ENCODE results near the gene GAB2. TPM values are rescaled to one million over a fixed set of nuclear protein-coding genes. Genes with fewer than 3 reads are reported as not detected.

GAB2 gene
- total and polyA plus RNA-seq, 4 donors, result 16.2 to 31.5 (median 27.5) TPM

DNA sequence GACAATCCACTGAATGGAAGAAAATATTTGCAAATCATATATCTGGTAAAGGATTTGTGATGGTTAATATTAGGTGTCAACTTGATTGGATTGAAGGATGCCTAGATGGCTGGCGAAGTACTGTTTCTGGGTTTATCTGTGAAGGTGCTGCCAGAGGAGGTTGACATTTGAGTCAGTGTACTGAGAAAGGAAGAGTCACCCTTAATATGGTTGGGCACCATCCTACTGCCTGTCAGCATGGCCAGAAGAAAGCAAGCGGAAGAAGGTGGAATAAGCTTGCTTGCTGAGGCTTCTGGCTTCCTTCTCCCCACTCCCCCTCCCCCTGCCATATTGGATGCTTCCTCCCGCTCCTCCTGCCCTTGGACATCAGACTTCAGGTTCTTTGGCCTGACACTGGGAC is 101.9 kb downstream of the GAB2 start:
- H3K4me3 ChIP-seq (ENCODE audit: low read depth, low read length), result no peak overlapping the region
- H3K36me3 ChIP-seq (ENCODE audit: control insufficient read depth, insufficient read depth, low read length), result no peaks in the 10 kb centered on the region
- 94% methylated on average over 2 of the region's 3 CpGs for WGBS (ENCODE audit: insufficient coverage)
- DNase-seq (ENCODE audit: low read depth in 4 of 6, low spot score in 6 of 6), result no peak
- peak overlapping the region; percentile 13 for H3K27ac ChIP-seq (ENCODE audit: low read depth, low read length)
- H3K4me1 ChIP-seq (ENCODE audit: control insufficient read depth, insufficient read depth, low read length), result peaks cover 24% of the 10 kb centered on the region
- peaks cover 2% of the 10 kb centered on the region for H3K9me3 ChIP-seq (ENCODE audit: control insufficient read depth, insufficient read depth, low read length)
- no peaks in the 10 kb centered on the region for H3K27me3 ChIP-seq (ENCODE audit: control insufficient read depth, insufficient read depth, low read length)

DNA sequence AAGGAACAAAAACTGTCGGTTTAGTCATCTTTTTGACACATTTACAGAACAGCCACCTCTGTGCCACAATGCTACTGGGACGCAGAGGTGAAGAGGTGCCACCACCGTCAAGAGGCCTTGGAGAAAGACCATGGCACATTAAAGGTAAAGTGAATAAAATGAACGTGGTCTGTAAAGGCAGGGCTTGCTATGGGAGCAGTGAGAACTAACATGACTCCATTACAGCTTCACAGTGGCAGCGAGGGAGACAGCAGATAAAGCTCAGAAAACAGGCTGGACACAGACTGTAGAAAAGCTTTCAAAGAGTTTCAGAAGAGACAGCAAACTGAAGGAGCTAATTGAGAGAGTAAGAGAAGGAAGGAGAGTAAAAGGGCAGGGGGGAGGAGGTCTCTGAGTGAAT is 102.9 kb downstream of the GAB2 start:
- peaks cover 23% of the 10 kb centered on the region for H3K4me1 ChIP-seq (ENCODE audit: control insufficient read depth, insufficient read depth, low read length)
- peak overlapping the region; percentile 60 for H3K27ac ChIP-seq (ENCODE audit: low read depth, low read length)
- H3K36me3 ChIP-seq (ENCODE audit: control insufficient read depth, insufficient read depth, low read length), result no peaks in the 10 kb centered on the region
- H3K9me3 ChIP-seq (ENCODE audit: control insufficient read depth, insufficient read depth, low read length), result peaks cover 2% of the 10 kb centered on the region
- DNase-seq (ENCODE audit: low read depth in 4 of 6, low spot score in 6 of 6), result peak in 2 of 6 donors; percentile 25 to 38
- 40% methylated on average over 2 of the region's 5 CpGs for WGBS (ENCODE audit: insufficient coverage)
- H3K4me3 ChIP-seq (ENCODE audit: low read depth, low read length), result no peak overlapping the region
- H3K27me3 ChIP-seq (ENCODE audit: control insufficient read depth, insufficient read depth, low read length), result no peaks in the 10 kb centered on the region

DNA sequence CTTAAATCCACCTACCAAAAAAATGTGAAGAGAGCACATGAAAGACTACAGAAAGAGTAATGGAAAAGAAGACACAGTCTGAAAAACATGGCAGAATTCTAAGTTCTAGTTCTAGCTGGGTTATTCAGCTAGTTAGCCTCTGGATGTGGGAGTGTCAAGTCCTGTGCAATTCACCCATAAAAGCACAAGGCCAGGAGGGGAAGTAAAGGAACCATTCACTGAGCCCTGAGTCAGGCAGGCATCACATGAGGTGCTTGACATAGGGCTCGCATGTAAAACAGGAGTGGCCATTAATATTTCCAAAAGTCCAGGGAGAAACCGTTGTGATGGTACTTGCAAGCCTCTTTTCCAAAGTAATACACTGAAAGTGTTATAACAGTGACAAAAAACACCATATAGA is 103.7 kb downstream of the GAB2 start:
- WGBS (ENCODE audit: insufficient coverage), result 46% methylated on average over 2 of the region's 2 CpGs
- no peak overlapping the region for H3K4me3 ChIP-seq (ENCODE audit: low read depth, low read length)
- no peak for DNase-seq (ENCODE audit: low read depth in 4 of 6, low spot score in 6 of 6)
- H3K27ac ChIP-seq (ENCODE audit: low read depth, low read length), result peak overlapping the region; percentile 57
- no peaks in the 10 kb centered on the region for H3K36me3 ChIP-seq (ENCODE audit: control insufficient read depth, insufficient read depth, low read length)
- H3K27me3 ChIP-seq (ENCODE audit: control insufficient read depth, insufficient read depth, low read length), result no peaks in the 10 kb centered on the region
- H3K4me1 ChIP-seq (ENCODE audit: control insufficient read depth, insufficient read depth, low read length), result peaks cover 19% of the 10 kb centered on the region
- H3K9me3 ChIP-seq (ENCODE audit: control insufficient read depth, insufficient read depth, low read length), result peaks cover 2% of the 10 kb centered on the region

DNA sequence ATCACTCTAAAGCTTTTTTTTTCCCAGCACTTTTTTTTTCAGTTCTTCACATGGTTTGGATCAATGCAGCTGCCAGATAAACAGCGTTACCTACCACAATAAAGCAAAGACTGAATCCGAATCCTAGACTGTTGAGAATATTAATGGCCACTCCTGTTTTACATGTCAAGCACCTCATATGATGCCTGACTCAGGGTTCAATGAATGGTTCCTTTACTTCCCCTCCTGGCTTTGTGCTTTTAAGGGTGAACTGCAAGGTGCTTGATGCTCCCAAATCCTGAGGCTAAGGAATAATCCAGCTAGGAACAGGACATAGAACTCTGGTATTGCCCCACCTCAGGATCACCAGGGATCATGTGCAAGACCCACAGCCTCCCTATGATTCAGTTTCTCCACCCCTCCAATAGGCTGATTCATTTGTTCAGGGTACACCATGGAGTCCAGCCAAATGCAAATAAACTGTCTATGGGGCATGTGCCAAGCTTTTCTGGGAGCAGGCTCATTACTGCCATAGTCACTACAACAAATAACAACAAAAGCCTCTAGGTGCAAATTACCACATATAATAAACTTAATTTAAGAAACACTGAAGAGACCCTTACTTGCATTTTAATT is 104.3 kb downstream of the GAB2 start:
- Histone ChIP-seq H3K4me3 (ENCODE audit: low read depth, low read length) (no peak overlapping the region), H3K9me3 (ENCODE audit: control insufficient read depth, insufficient read depth, low read length) (peaks cover 2% of the 10 kb centered on the region), H3K36me3 (ENCODE audit: control insufficient read depth, insufficient read depth, low read length) (no peaks in the 10 kb centered on the region), H3K27me3 (ENCODE audit: control insufficient read depth, insufficient read depth, low read length) (no peaks in the 10 kb centered on the region), H3K27ac (ENCODE audit: low read depth, low read length) (peak overlapping the region; percentile 57), H3K4me1 (ENCODE audit: control insufficient read depth, insufficient read depth, low read length) (peaks cover 14% of the 10 kb centered on the region)
- 40% methylated on average over 2 of the region's 2 CpGs for WGBS (ENCODE audit: insufficient coverage)
- peak in 4 of 6 donors; percentile 42 to 93 (median 72) for DNase-seq (ENCODE audit: low read depth in 4 of 6, low spot score in 6 of 6)

DNA sequence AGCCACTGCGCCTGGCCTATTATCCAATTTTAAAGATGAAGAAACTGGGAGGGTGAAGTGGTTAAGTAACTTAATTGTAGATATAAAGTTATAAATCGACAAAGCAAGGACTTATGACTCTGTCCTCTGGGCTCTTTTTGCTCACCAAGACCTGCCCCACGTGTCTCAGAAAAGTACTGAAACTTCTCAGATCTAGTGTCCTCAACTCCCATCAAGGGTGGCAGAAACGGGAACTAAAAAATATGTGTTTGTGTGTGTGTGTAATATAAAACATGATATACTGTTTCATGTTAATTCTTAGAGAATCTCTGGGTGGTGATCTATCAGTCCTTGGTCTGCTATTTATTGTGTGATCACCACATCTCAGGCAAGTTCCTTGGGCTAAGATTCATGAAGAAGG is 104.9 kb downstream of the GAB2 start:
- H3K36me3 ChIP-seq (ENCODE audit: control insufficient read depth, insufficient read depth, low read length), result no peaks in the 10 kb centered on the region
- H3K9me3 ChIP-seq (ENCODE audit: control insufficient read depth, insufficient read depth, low read length), result peaks cover 2% of the 10 kb centered on the region
- H3K4me3 ChIP-seq (ENCODE audit: low read depth, low read length), result no peak overlapping the region
- WGBS (ENCODE audit: insufficient coverage), result no CpG with 5 or more reads among the region's 4 CpGs
- DNase-seq (ENCODE audit: low read depth in 4 of 6, low spot score in 6 of 6), result no peak
- peak overlapping the region; percentile 57 for H3K27ac ChIP-seq (ENCODE audit: low read depth, low read length)
- peaks cover 14% of the 10 kb centered on the region for H3K4me1 ChIP-seq (ENCODE audit: control insufficient read depth, insufficient read depth, low read length)
- no peaks in the 10 kb centered on the region for H3K27me3 ChIP-seq (ENCODE audit: control insufficient read depth, insufficient read depth, low read length)

DNA sequence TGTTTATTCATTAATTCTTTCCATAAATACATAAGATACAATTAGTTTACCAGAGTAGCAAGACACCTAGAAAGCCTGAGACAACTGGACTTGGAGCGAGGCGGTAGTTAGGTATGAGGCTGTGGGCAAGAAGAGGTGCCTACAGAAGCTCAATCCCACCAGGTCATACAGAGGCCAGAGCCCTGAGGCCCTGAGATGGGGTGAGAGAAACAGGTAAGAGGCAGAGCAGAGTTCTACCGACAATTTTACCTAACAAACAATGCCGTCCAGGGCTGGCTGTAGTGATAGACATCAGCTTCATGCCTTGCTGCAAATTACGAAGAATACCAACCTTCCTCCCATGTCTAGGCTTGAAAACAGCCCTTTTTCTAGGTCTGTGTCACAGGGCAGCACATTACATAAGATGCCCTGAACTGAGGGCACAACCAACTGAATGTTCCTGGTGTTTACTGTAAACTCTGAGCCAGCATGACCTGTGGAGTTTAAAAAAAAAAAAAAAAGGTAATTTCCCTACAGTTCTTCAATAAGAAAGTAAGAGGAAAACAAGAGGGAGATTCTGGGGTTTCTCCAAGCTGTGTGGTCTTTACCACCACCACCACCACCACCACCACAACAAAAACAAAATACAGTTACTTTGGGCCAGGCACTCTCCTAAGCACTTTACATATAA is 105.8 kb downstream of the GAB2 start:
- WGBS (ENCODE audit: insufficient coverage), result 90% methylated on average over 3 of the region's 5 CpGs
- no peak overlapping the region for H3K27ac ChIP-seq (ENCODE audit: low read depth, low read length)

DNA sequence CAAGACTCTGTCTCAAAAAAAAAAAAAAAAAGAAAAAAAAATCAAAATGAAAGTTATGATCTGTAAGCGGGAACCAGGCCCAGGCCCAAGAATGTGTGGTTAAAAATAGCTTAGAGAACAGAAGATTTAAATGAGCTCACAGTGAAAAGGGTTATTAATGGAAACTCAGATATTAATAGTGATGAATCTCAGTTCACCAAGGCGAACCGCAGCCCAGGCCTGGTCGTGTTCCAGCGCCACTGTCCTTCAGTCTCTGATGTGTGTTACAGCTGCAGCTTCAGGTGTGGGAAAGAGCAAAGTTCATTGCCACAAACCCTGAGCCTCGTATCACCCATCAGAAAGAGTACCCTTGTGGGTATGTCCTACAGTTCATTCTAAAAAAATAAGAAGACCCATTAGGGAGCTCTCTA is 107.1 kb downstream of the GAB2 start:
- Histone ChIP-seq H3K9me3 (ENCODE audit: control insufficient read depth, insufficient read depth, low read length) (no peaks in the 10 kb centered on the region), H3K27me3 (ENCODE audit: control insufficient read depth, insufficient read depth, low read length) (no peaks in the 10 kb centered on the region), H3K4me1 (ENCODE audit: control insufficient read depth, insufficient read depth, low read length) (peaks cover 9% of the 10 kb centered on the region), H3K27ac (ENCODE audit: low read depth, low read length) (peak overlapping the region; percentile 12), H3K4me3 (ENCODE audit: low read depth, low read length) (no peak overlapping the region), H3K36me3 (ENCODE audit: control insufficient read depth, insufficient read depth, low read length) (no peaks in the 10 kb centered on the region)
- no peak for DNase-seq (ENCODE audit: low read depth in 4 of 6, low spot score in 6 of 6)
- WGBS (ENCODE audit: insufficient coverage), result 76% methylated on average over 5 of the region's 6 CpGs

More for the DNA sequence above, 105.8 kb downstream of the GAB2 start:
- Histone ChIP-seq H3K27me3 (ENCODE audit: control insufficient read depth, insufficient read depth, low read length) (no peaks in the 10 kb centered on the region), H3K36me3 (ENCODE audit: control insufficient read depth, insufficient read depth, low read length) (no peaks in the 10 kb centered on the region), H3K4me1 (ENCODE audit: control insufficient read depth, insufficient read depth, low read length) (peaks cover 14% of the 10 kb centered on the region), H3K4me3 (ENCODE audit: low read depth, low read length) (no peak overlapping the region), H3K9me3 (ENCODE audit: control insufficient read depth, insufficient read depth, low read length) (peaks cover 2% of the 10 kb centered on the region)
- no peak for DNase-seq (ENCODE audit: low read depth in 4 of 6, low spot score in 6 of 6)

DNA sequence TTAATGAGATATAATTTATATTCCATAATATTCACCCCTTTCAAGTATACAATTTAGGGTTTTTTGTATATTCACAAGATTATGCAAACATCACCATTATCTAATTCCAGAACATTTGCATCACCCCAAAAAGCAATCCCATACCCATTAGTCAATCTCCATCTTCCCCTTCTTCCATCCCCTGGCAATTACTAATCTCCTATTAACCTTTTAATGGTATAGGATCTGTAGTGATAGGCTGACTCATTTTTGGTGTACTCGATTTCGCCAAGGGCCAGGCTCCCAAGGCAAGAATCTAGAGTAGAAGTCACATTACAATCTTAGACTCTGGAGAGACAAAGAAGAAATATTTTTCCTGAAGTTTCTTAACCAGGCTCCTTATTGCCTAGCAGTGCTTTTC is 113.4 kb downstream of the GAB2 start:
- H3K4me3 ChIP-seq (ENCODE audit: low read depth, low read length), result no peak overlapping the region
- H3K4me1 ChIP-seq (ENCODE audit: control insufficient read depth, insufficient read depth, low read length), result no peaks in the 10 kb centered on the region
- no peaks in the 10 kb centered on the region for H3K36me3 ChIP-seq (ENCODE audit: control insufficient read depth, insufficient read depth, low read length)
- no CpG with 5 or more reads among the region's 2 CpGs for WGBS (ENCODE audit: insufficient coverage)
- H3K9me3 ChIP-seq (ENCODE audit: control insufficient read depth, insufficient read depth, low read length), result no peaks in the 10 kb centered on the region
- H3K27ac ChIP-seq (ENCODE audit: low read depth, low read length), result no peak overlapping the region
- no peak for DNase-seq (ENCODE audit: low read depth in 4 of 6, low spot score in 6 of 6)
- H3K27me3 ChIP-seq (ENCODE audit: control insufficient read depth, insufficient read depth, low read length), result no peaks in the 10 kb centered on the region

DNA sequence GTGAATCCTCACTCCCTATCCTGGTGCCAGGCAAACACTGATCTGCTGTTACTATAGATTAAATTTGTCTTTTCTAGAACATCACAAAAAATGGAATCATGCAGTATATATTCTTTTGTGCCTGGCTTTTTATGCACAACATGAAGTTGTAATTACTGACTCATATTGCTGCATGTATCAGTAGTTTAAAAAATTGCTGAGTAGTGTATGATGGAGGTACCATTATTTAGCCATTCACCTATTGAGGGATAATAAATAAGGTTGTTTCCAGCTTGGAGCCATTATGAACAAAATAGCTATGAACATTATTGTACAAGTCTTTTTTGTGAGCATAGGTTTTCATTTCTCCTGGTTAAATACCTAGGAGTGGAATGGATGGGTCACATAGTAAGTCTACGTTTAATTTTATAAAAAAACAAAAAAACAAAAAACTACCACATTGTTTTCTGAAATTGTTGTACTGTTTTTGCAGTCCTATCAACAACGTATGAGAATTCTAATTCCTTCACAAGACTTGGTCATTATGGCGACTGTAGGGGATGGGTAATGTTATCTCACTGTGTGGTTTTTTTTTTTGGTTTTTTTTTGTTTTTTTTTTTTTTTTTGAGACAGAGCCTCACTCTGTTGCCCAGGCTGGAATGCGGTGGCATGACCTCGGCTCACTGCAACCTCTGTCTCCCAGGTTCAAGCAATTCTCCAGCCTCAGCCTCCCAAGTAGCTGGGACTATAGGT is 117.3 kb downstream of the GAB2 start:
- H3K36me3 ChIP-seq (ENCODE audit: control insufficient read depth, insufficient read depth, low read length), result no peaks in the 10 kb centered on the region
- 100% methylated on average over 2 of the region's 5 CpGs for WGBS (ENCODE audit: insufficient coverage)
- H3K4me3 ChIP-seq (ENCODE audit: low read depth, low read length), result no peak overlapping the region
- H3K4me1 ChIP-seq (ENCODE audit: control insufficient read depth, insufficient read depth, low read length), result peaks cover 3% of the 10 kb centered on the region
- DNase-seq (ENCODE audit: low read depth in 4 of 6, low spot score in 6 of 6), result no peak
- H3K27me3 ChIP-seq (ENCODE audit: control insufficient read depth, insufficient read depth, low read length), result no peaks in the 10 kb centered on the region
- H3K9me3 ChIP-seq (ENCODE audit: control insufficient read depth, insufficient read depth, low read length), result no peaks in the 10 kb centered on the region
- no peak overlapping the region for H3K27ac ChIP-seq (ENCODE audit: low read depth, low read length)

Data from spinal cord (tissue), 10 donors.